Sciatic nerve (tissue), 2 donors: ENCODE measurements around the gene DDX46. TPM values are rescaled to one million over a fixed set of nuclear protein-coding genes. Genes with fewer than 3 reads are reported as not detected.

ENCODE experiments used
- ATAC-seq: fragments of 200-7000 bp; cut with Tn5 transposase; one replicate; pipeline ENCODE4 v1.9.1; 2020; ENCODE audit warnings: mild to moderate bottlenecking, moderate library complexity
- DNase-seq: peaks from one replicate; pipeline ENCODE4 v3.0.0-alpha.2; 2020; ENCODE audit warnings: low spot score
- intact Hi-C: fragments of 100-400 bp; cut with DNase I; formaldehyde crosslinking; loops from one replicate; pipeline ENCODE4 v1.14.2; 2022
- total RNA-seq: library from RNA; stranded (reverse); fragmentation: NEBNext Ultra II Directional; extraction: Animal tissue kit (Norgen Biotek cat#: 25700); gene quantifications from one replicate; pipeline ENCODE4 v1.2.1, GENCODE V29; 2021
- donor health status: DM: no; HTN: no; CAD: no.
- donor health status: DM: no; HTN: no; CAD: no.

Gene DDX46
- total RNA-seq, 1 donor from 2014 or later, result 47.2 TPM

GRCh38 chr5:134772461-134773125, 14.0 kb downstream of the DDX46 start:
- intact Hi-C loops, result no loop called here
- DNase-seq (no peak), ATAC-seq (no peak)

- intact Hi-C loops, result no loop called here
- ATAC-seq (no peak), DNase-seq (no peak)
Measured at GRCh38 chr5:134777366-134777765, 18.8 kb downstream of the DDX46 start.

GRCh38 chr5:134784241-134784920, 25.8 kb downstream of the DDX46 start:
- intact Hi-C loops, result no loop called here
- ATAC-seq (no peak), DNase-seq (no peak)

- intact Hi-C loops, result no loop called here
Measured at GRCh38 chr5:134784946-134785620, 26.5 kb downstream of the DDX46 start.

GRCh38 chr5:134787692-134788091, 29.1 kb downstream of the DDX46 start:
- intact Hi-C loops, result no loop called here
- ATAC-seq, result no peak
- DNase-seq, result no peak

More at GRCh38 chr5:134784946-134785620, 26.5 kb downstream of the DDX46 start:
- ATAC-seq (no peak), DNase-seq (no peak)

GRCh38 chr5:134791580-134791979, 33.0 kb downstream of the DDX46 start:
- ATAC-seq, result no peak
- no peak for DNase-seq
- intact Hi-C loops, result no loop called here

- DNase-seq, result no peak
- ATAC-seq, result no peak
- intact Hi-C loops, result no loop called here
Measured at GRCh38 chr5:134792286-134792685, 33.7 kb downstream of the DDX46 start.

- DNase-seq (no peak), ATAC-seq (no peak)
- intact Hi-C loops, result no loop called here
Measured at GRCh38 chr5:134793111-134793510, 34.5 kb downstream of the DDX46 start.

GRCh38 chr5:134794082-134794481, 35.5 kb downstream of the DDX46 start:
- DNase-seq (no peak), ATAC-seq (no peak)
- intact Hi-C loops, result no loop called here

GRCh38 chr5:134794819-134795218, 36.2 kb downstream of the DDX46 start:
- intact Hi-C loops, result no loop called here
- no peak for DNase-seq
- ATAC-seq, result no peak

- no peak for ATAC-seq
- intact Hi-C loops, result no loop called here
Measured at GRCh38 chr5:134798468-134798867, 39.9 kb downstream of the DDX46 start.

GRCh38 chr5:134803821-134804220, 45.2 kb downstream of the DDX46 start:
- ATAC-seq, result no peak
- no peak for DNase-seq
- intact Hi-C loops, result no loop called here

More at GRCh38 chr5:134798468-134798867, 39.9 kb downstream of the DDX46 start:
- DNase-seq, result no peak

- intact Hi-C loops, result no loop called here
- no peak for ATAC-seq
- no peak for DNase-seq
Measured at GRCh38 chr5:134813407-134813806, 54.8 kb downstream of the DDX46 start.

- ATAC-seq (no peak), DNase-seq (no peak)
- intact Hi-C loops, result no loop called here
Measured at GRCh38 chr5:134813827-134814226, 55.2 kb downstream of the DDX46 start.

GRCh38 chr5:134817006-134817405, 58.4 kb downstream of the DDX46 start:
- ATAC-seq, result no peak
- intact Hi-C loops, result no loop called here
- DNase-seq, result no peak

GRCh38 chr5:134818776-134819175, 60.2 kb downstream of the DDX46 start:
- DNase-seq, result no peak
- no peak for ATAC-seq
- intact Hi-C loops, result no loop called here

GRCh38 chr5:134819407-134819963, 60.9 kb downstream of the DDX46 start:
- DNase-seq (no peak), ATAC-seq (no peak)
- intact Hi-C loops, result no loop called here

- ATAC-seq, result no peak
- intact Hi-C loops, result no loop called here
- no peak for DNase-seq
Measured at GRCh38 chr5:134821841-134822240, 63.3 kb downstream of the DDX46 start.

GRCh38 chr5:134824681-134825080, 66.1 kb downstream of the DDX46 start:
- ATAC-seq (no peak), DNase-seq (no peak)
- intact Hi-C loops, result no loop called here

- intact Hi-C loops, result no loop called here
Measured at GRCh38 chr5:134825212-134825611, 66.6 kb downstream of the DDX46 start.

More at GRCh38 chr5:134825212-134825611, 66.6 kb downstream of the DDX46 start:
- DNase-seq, result no peak
- ATAC-seq, result no peak
